Testis (tissue), 3 donors: ENCODE measurements around the gene ANTXRL. TPM values are rescaled to one million over a fixed set of nuclear protein-coding genes. Genes with fewer than 3 reads are reported as not detected.
"Not testable (repeated sequence)": the region's sequence is repeated elsewhere in the genome, so short reads cannot be mapped to it uniquely, and the experiment has no call there.

Source experiments
- DNase-seq: peaks from one replicate; pipeline ENCODE4 v3.0.0-alpha.2; 2019
- H3K27ac ChIP-seq, 2 donors: fragments of 200-600 bp; sonication (generic); one replicate each; pipeline ENCODE4 v1.5.1; 2019
- H3K27me3 ChIP-seq: fragments of 200-600 bp; sonication (generic); one replicate; pipeline ENCODE4 v1.5.1; 2019
- H3K36me3 ChIP-seq: fragments of 200-600 bp; sonication (generic); one replicate; pipeline ENCODE4 v1.5.1; 2017; ENCODE audit warnings: low read depth; ENCODE audit errors: missing control alignments
- H3K4me1 ChIP-seq: fragments of 200-600 bp; sonication (generic); one replicate; pipeline ENCODE4 v1.5.1; 2019
- H3K4me3 ChIP-seq, 2 donors: fragments of 200-600 bp; sonication (generic); one replicate each; pipeline ENCODE4 v1.5.1; 2017 to 2019
- H3K9me3 ChIP-seq: fragments of 200-600 bp; sonication (generic); one replicate; pipeline ENCODE4 v1.5.1; 2017
- WGBS, 2 donors: methylation state at CpG; one replicate each; pipeline ENCODE4 v1.1.5; 2018; 5-methylcytosine and 5-hydroxymethylcytosine counted together
- intact Hi-C: fragments of 100-400 bp; cut with DNase I; formaldehyde crosslinking; loops from one replicate; pipeline ENCODE4 v1.15.1; 2023; ENCODE audit warnings: low total_unique reads
- polyA plus RNA-seq: library from polyadenylated mRNA; stranded (reverse); fragments of 350-450 nt; fragmentation: Illumina TruSeq; extraction: RNeasy Lipid Tissue Mini Kit (QIAGEN cat#74804); gene quantifications from one replicate; pipeline ENCODE4 v1.2.3, GENCODE V29; 2014; ENCODE audit warnings: low read depth, low replicate concordance; ENCODE audit not compliant: insufficient read depth
- total RNA-seq, 2 donors: library from RNA; depleted of rRNA; stranded (reverse); fragments of >200 nt; gene quantifications; one replicate each; pipeline ENCODE4 v1.2.3, GENCODE V29; 2016

The ANTXRL gene
- total and polyA plus RNA-seq, 3 donors from 2014 or later: 10.7 to 26.5 (median 23.7) TPM

DNA sequence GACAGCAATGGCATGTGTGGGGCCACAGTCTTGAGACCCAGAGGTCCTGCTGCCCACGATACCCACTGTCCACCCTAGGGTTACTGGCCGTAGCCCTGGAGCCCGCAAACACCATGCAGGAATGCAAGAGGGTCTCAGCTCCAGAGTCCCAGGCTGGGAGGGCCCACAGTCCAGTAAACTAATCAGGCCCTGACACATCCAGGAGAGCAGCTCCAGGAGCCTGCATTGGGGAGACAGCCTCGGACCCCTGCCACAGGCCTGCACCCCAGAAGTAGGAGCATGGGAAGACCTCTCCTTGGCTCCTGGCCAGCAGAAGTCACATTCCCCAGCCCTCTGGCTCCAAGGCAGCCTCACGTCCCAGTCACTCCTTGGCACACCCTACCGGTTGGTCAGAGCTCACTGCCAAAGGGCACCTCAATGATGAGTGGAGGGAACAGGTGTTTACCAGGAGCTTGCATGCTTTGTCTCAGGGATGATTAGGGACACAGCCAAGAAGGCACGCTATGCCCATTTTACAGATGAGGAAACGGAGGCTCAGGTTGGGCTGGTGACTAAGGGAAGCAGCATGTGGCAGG, 81.0 kb downstream of the ANTXRL start:
- H3K36me3 ChIP-seq, DNase-seq, H3K4me3 ChIP-seq, H3K27me3 ChIP-seq, H3K9me3 ChIP-seq, intact Hi-C loops, H3K4me1 ChIP-seq, H3K27ac ChIP-seq: not testable (repeated sequence)
- 63% methylated on average over 2 of the region's 8 CpGs; no CpG with 5 or more reads in 1 of the 2 donors for WGBS, 2 donors

- intact Hi-C loops, DNase-seq, H3K27me3 ChIP-seq, H3K4me1 ChIP-seq, H3K27ac ChIP-seq, H3K36me3 ChIP-seq, H3K4me3 ChIP-seq, H3K9me3 ChIP-seq: not testable (repeated sequence)
- 87 to 93% methylated on average over 4 to 7 of the region's 11 CpGs for WGBS, 2 donors
Observed at GRCh38 chr10:46368956-46369355, 82.2 kb downstream of the ANTXRL start.

DNA sequence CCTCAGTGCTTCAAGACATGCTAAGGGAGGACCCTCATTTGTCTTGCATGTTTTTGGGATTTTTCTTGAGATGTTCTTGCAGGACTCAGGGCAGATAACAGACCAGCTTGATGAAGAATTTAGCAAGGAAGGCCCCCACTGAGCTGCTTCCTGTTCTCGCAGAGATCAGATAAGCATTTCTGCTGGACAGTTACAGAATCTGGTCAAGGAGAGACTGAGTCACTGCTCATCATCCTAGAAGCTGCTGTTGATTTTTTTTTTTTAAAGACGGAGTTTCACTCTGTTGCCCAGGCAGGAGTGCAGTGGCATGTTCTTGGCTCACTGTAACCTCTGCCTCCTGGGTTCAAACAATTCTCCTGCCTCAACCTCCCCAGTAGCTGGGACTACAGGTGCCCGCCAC, 87.6 kb downstream of the ANTXRL start:
- H3K36me3 ChIP-seq, H3K27ac ChIP-seq, intact Hi-C loops, H3K9me3 ChIP-seq, H3K27me3 ChIP-seq, H3K4me3 ChIP-seq, DNase-seq, H3K4me1 ChIP-seq: not testable (repeated sequence)
- WGBS, 2 donors: 73 to 75% methylated on average over 1 of the region's 3 CpGs

- H3K4me3 ChIP-seq, H3K27ac ChIP-seq, H3K9me3 ChIP-seq, H3K4me1 ChIP-seq, H3K36me3 ChIP-seq, intact Hi-C loops, H3K27me3 ChIP-seq, DNase-seq: not testable (repeated sequence)
- 93% methylated on average over 3 of the region's 11 CpGs; no CpG with 5 or more reads in 1 of the 2 donors for WGBS, 2 donors
Observed at GRCh38 chr10:46375406-46375805, 88.6 kb downstream of the ANTXRL start, which contains the start of gene ANXA8L1. Gene ANXA8L1 (plus strand): TSS chr10:46375776. CDS start chr10:46375852, 76 bp downstream.

- H3K36me3 ChIP-seq, H3K9me3 ChIP-seq, DNase-seq, H3K4me3 ChIP-seq, intact Hi-C loops, H3K27me3 ChIP-seq, H3K27ac ChIP-seq, H3K4me1 ChIP-seq: not testable (repeated sequence)
- WGBS, 2 donors: no CpG with 5 or more reads among the region's 1 CpG
Observed at GRCh38 chr10:46377022-46377421, 90.2 kb downstream of the ANTXRL start.

- H3K4me1 ChIP-seq, intact Hi-C loops, DNase-seq, H3K27ac ChIP-seq, H3K27me3 ChIP-seq, H3K36me3 ChIP-seq, H3K9me3 ChIP-seq, H3K4me3 ChIP-seq: not testable (repeated sequence)
- WGBS, 2 donors: 80% methylated on average over 1 of the region's 4 CpGs; no CpG with 5 or more reads in 1 of the 2 donors
Observed at GRCh38 chr10:46377651-46378050, 90.9 kb downstream of the ANTXRL start.

GRCh38 chr10:46378108-46378507, 91.3 kb downstream of the ANTXRL start:
- H3K27ac ChIP-seq, H3K4me1 ChIP-seq, H3K9me3 ChIP-seq, H3K36me3 ChIP-seq, H3K4me3 ChIP-seq, H3K27me3 ChIP-seq, intact Hi-C loops, DNase-seq: not testable (repeated sequence)
- WGBS, 2 donors: no CpG with 5 or more reads among the region's 8 CpGs

- DNase-seq, H3K36me3 ChIP-seq, H3K4me3 ChIP-seq, H3K9me3 ChIP-seq, H3K27ac ChIP-seq, intact Hi-C loops, H3K27me3 ChIP-seq, H3K4me1 ChIP-seq: not testable (repeated sequence)
- 75% methylated on average over 3 of the region's 5 CpGs; no CpG with 5 or more reads in 1 of the 2 donors for WGBS, 2 donors
Observed at GRCh38 chr10:46379233-46379848, 92.5 kb downstream of the ANTXRL start.

Other genes starting within 250 kb of the ANTXRL start
- 1 to 10 TPM in 1 of 2 donors, not detected in 1; 1.4 TPM for gene MSMB, start 240.7 kb upstream of the ANTXRL start, total RNA-seq
- gene MSMB, start 240.7 kb upstream of the ANTXRL start, polyA plus RNA-seq: 11.6 TPM
- gene ANXA8L1, start 88.8 kb downstream of the ANTXRL start, total RNA-seq: 1 to 10 TPM in 1 of 2 donors, under 1 TPM in 1; 0.94 to 2.2 TPM
- gene ANXA8L1, start 88.8 kb downstream of the ANTXRL start, polyA plus RNA-seq: 4.4 TPM
- gene NPY4R, start 179.0 kb downstream of the ANTXRL start, total RNA-seq: under 1 TPM in 1 of 2 donors, not detected in 1; 0.12 TPM
- gene NPY4R, start 179.0 kb downstream of the ANTXRL start, polyA plus RNA-seq: 0.26 TPM